HG02885 (cell line): ENCODE results near the gene ZNF787.

Source experiments
- ATAC-seq: cut with Tn5 transposase; IDR thresholded peaks from one replicate; pipeline ENCODE4 v1.9.1; 2021; ENCODE audit warnings: mild to moderate bottlenecking; ENCODE audit not compliant: unreplicated experiment, poor library complexity

ZNF787 gene

GRCh38 chr19:56123266-56123891 is 2.3 kb upstream of the ZNF787 start:
- ATAC-seq: no peak

- ATAC-seq: peak; percentile 27
Observed at GRCh38 chr19:56120371-56121179, 520 bp downstream of the ZNF787 start.

- ATAC-seq: no peak
Observed at GRCh38 chr19:56120002-56120370, 1.1 kb downstream of the ZNF787 start.

- no peak for ATAC-seq
Observed at GRCh38 chr19:56119582-56119978, 1.5 kb downstream of the ZNF787 start.

GRCh38 chr19:56118666-56119581 is 2.2 kb downstream of the ZNF787 start:
- no peak for ATAC-seq

- no peak for ATAC-seq
Observed at GRCh38 chr19:56117889-56118288, 3.2 kb downstream of the ZNF787 start.

- ATAC-seq: no peak
Observed at GRCh38 chr19:56117376-56117884, 3.7 kb downstream of the ZNF787 start.

GRCh38 chr19:56116606-56117005 is 4.5 kb downstream of the ZNF787 start:
- no peak for ATAC-seq

GRCh38 chr19:56115490-56115889 is 5.6 kb downstream of the ZNF787 start:
- no peak for ATAC-seq

- ATAC-seq: no peak
Observed at GRCh38 chr19:56114778-56115110, 6.4 kb downstream of the ZNF787 start.

- no peak for ATAC-seq
Observed at GRCh38 chr19:56114051-56114777, 6.9 kb downstream of the ZNF787 start.

- no peak for ATAC-seq
Observed at GRCh38 chr19:56113074-56113632, 7.9 kb downstream of the ZNF787 start.

GRCh38 chr19:56112313-56112709 is 8.8 kb downstream of the ZNF787 start:
- no peak for ATAC-seq

- peak; percentile 54 for ATAC-seq
Observed at GRCh38 chr19:56111601-56112312, 9.3 kb downstream of the ZNF787 start.

GRCh38 chr19:56110515-56111448 is 10.3 kb downstream of the ZNF787 start:
- ATAC-seq: no peak

GRCh38 chr19:56109226-56109625 is 11.9 kb downstream of the ZNF787 start:
- no peak for ATAC-seq

- ATAC-seq: no peak
Observed at GRCh38 chr19:56108447-56109195, 12.5 kb downstream of the ZNF787 start.
